ENCODE data around the gene KCTD2. TPM values are rescaled to one million over a fixed set of nuclear protein-coding genes. Genes with fewer than 3 reads are reported as not detected.

Gene KCTD2
- total and polyA plus RNA-seq, 2 of the 13 experiments (the other 11 are each of a cell fraction or from before 2014, with no cell fraction given): 28.3 to 32.6 TPM

DNA sequence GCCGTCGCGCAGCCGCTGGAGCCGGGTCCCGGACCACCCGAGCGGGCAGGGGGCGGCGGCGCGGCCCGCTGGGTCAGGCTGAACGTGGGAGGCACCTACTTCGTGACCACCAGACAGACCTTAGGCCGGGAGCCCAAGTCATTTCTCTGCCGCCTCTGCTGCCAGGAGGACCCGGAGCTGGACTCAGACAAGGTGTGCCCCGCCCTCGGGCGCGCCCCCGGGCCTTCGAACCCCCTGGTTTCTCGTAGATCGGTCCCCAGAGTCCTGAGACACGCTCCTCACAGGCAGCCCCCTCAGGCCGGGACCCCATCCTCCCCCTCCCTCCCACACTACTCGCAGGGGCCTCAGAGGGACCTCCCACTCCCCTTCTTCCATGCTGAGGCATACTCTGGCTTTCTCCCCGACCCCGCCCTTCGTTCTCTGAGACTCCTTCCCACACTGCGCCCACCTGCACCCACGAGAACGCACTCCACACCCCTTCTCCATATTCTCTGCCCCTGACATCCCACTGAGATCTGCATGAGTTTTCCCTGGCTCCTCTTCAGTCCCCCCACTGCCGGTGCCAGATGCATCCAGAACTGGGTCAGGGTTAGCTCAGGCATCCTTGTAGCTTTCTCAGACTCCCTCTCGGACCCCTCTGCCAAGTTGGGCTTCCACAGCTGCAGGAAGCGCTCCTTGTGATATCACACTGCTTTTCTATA is 523 bp downstream of the KCTD2 start (continued):
- TF ChIP-seq, protein P1, sequence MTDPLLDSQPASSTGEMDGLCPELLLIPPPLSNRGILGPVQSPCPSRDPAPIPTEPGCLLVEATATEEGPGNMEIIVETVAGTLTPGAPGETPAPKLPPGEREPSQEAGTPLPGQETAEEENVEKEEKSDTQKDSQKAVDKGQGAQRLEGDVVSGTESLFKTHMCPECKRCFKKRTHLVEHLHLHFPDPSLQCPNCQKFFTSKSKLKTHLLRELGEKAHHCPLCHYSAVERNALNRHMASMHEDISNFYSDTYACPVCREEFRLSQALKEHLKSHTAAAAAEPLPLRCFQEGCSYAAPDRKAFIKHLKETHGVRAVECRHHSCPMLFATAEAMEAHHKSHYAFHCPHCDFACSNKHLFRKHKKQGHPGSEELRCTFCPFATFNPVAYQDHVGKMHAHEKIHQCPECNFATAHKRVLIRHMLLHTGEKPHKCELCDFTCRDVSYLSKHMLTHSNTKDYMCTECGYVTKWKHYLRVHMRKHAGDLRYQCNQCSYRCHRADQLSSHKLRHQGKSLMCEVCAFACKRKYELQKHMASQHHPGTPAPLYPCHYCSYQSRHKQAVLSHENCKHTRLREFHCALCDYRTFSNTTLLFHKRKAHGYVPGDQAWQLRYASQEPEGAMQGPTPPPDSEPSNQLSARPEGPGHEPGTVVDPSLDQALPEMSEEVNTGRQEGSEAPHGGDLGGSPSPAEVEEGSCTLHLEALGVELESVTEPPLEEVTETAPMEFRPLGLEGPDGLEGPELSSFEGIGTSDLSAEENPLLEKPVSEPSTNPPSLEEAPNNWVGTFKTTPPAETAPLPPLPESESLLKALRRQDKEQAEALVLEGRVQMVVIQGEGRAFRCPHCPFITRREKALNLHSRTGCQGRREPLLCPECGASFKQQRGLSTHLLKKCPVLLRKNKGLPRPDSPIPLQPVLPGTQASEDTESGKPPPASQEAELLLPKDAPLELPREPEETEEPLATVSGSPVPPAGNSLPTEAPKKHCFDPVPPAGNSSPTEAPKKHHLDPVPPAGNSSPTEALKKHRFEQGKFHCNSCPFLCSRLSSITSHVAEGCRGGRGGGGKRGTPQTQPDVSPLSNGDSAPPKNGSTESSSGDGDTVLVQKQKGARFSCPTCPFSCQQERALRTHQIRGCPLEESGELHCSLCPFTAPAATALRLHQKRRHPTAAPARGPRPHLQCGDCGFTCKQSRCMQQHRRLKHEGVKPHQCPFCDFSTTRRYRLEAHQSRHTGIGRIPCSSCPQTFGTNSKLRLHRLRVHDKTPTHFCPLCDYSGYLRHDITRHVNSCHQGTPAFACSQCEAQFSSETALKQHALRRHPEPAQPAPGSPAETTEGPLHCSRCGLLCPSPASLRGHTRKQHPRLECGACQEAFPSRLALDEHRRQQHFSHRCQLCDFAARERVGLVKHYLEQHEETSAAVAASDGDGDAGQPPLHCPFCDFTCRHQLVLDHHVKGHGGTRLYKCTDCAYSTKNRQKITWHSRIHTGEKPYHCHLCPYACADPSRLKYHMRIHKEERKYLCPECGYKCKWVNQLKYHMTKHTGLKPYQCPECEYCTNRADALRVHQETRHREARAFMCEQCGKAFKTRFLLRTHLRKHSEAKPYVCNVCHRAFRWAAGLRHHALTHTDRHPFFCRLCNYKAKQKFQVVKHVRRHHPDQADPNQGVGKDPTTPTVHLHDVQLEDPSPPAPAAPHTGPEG (CRISPR knock-in tag; IDR thresholded peaks at IDR 0.05): no peak
- TF ChIP-seq, protein P2, sequence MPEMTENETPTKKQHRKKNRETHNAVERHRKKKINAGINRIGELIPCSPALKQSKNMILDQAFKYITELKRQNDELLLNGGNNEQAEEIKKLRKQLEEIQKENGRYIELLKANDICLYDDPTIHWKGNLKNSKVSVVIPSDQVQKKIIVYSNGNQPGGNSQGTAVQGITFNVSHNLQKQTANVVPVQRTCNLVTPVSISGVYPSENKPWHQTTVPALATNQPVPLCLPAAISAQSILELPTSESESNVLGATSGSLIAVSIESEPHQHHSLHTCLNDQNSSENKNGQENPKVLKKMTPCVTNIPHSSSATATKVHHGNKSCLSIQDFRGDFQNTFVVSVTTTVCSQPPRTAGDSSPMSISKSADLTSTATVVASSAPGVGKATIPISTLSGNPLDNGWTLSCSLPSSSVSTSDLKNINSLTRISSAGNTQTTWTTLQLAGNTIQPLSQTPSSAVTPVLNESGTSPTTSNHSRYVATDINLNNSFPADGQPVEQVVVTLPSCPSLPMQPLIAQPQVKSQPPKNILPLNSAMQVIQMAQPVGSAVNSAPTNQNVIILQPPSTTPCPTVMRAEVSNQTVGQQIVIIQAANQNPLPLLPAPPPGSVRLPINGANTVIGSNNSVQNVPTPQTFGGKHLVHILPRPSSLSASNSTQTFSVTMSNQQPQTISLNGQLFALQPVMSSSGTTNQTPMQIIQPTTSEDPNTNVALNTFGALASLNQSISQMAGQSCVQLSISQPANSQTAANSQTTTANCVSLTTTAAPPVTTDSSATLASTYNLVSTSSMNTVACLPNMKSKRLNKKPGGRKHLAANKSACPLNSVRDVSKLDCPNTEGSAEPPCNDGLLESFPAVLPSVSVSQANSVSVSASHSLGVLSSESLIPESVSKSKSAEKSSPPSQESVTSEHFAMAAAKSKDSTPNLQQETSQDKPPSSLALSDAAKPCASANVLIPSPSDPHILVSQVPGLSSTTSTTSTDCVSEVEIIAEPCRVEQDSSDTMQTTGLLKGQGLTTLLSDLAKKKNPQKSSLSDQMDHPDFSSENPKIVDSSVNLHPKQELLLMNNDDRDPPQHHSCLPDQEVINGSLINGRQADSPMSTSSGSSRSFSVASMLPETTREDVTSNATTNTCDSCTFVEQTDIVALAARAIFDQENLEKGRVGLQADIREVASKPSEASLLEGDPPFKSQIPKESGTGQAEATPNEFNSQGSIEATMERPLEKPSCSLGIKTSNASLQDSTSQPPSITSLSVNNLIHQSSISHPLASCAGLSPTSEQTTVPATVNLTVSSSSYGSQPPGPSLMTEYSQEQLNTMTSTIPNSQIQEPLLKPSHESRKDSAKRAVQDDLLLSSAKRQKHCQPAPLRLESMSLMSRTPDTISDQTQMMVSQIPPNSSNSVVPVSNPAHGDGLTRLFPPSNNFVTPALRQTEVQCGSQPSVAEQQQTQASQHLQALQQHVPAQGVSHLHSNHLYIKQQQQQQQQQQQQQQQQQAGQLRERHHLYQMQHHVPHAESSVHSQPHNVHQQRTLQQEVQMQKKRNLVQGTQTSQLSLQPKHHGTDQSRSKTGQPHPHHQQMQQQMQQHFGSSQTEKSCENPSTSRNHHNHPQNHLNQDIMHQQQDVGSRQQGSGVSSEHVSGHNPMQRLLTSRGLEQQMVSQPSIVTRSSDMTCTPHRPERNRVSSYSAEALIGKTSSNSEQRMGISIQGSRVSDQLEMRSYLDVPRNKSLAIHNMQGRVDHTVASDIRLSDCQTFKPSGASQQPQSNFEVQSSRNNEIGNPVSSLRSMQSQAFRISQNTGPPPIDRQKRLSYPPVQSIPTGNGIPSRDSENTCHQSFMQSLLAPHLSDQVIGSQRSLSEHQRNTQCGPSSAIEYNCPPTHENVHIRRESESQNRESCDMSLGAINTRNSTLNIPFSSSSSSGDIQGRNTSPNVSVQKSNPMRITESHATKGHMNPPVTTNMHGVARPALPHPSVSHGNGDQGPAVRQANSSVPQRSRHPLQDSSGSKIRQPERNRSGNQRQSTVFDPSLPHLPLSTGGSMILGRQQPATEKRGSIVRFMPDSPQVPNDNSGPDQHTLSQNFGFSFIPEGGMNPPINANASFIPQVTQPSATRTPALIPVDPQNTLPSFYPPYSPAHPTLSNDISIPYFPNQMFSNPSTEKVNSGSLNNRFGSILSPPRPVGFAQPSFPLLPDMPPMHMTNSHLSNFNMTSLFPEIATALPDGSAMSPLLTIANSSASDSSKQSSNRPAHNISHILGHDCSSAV (CRISPR knock-in tag; IDR thresholded peaks at IDR 0.05; ENCODE audit: borderline replicate concordance): no peak
- TF ChIP-seq ZC3H4 (CRISPR knock-in tag; IDR thresholded peaks at IDR 0.05; ENCODE audit: borderline replicate concordance) (no peak), GZF1 (CRISPR knock-in tag; IDR thresholded peaks at IDR 0.05) (no peak), MYC (CRISPR knock-in tag; IDR thresholded peaks at IDR 0.05; ENCODE audit: borderline replicate concordance) (0 out of 2 replicates have a peak, but pooled peaks have one; percentile 11), STAT5B (CRISPR knock-in tag; IDR thresholded peaks at IDR 0.05) (no peak), TOE1 (CRISPR knock-in tag; IDR thresholded peaks at IDR 0.05) (no peak), FOXO1 (CRISPR knock-in tag; IDR thresholded peaks at IDR 0.05) (no peak), EEA1 (CRISPR knock-in tag; IDR thresholded peaks at IDR 0.05; ENCODE audit: borderline replicate concordance) (0 out of 2 replicates have a peak, but pooled peaks have one; percentile 14)
- TF ChIP-seq, protein P3, sequence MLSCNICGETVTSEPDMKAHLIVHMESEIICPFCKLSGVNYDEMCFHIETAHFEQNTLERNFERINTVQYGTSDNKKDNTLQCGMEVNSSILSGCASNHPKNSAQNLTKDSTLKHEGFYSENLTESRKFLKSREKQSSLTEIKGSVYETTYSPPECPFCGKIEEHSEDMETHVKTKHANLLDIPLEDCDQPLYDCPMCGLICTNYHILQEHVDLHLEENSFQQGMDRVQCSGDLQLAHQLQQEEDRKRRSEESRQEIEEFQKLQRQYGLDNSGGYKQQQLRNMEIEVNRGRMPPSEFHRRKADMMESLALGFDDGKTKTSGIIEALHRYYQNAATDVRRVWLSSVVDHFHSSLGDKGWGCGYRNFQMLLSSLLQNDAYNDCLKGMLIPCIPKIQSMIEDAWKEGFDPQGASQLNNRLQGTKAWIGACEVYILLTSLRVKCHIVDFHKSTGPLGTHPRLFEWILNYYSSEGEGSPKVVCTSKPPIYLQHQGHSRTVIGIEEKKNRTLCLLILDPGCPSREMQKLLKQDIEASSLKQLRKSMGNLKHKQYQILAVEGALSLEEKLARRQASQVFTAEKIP (CRISPR knock-in tag; IDR thresholded peaks at IDR 0.05; ENCODE audit: borderline replicate concordance): no peak

All from HepG2 (cell line).